ENCODE data around the gene TRAPPC12.

DNA sequence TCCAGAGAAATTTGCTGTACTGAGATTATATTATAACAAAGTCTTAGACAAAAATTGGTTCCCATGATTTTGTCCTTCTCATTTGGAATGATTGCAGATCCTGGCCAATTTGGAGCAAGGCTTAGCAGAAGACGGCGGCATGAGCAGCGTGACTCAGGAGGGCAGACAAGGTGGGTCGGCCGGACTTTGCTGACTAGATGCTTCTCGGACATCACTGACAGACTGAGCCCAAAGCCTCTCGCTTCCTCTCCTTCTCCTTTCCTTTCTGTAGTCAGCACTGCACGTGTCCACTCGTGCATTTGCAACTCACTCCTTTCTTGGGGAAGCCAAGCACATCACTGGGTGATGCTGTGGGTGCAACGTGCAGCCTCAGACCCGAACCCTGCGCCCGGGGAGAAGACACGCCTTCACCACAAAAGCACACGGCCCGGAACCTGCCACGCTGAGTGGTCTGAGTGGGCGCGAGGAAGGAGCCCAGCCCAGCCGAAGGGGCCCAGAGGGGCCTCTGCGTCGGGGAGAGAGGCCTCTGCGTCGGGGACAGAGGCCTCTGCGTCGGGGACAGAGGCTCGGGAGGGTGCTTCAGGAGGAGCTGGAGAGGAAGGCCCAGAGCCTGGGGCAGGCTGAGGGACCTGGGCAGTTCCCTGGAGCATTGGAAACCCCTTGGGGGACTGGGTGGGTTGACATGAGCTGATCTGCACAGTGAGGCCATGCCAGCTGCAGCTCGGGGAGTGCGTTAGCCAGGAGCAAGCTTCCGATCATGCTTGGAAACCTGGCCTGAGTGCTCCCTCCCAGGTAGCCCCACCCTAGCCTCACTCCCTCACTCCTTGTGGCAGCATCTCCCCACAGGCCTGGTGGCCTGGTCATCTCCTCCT is 78.3 kb downstream of the TRAPPC12 start:
- TF ChIP-seq, protein P1, sequence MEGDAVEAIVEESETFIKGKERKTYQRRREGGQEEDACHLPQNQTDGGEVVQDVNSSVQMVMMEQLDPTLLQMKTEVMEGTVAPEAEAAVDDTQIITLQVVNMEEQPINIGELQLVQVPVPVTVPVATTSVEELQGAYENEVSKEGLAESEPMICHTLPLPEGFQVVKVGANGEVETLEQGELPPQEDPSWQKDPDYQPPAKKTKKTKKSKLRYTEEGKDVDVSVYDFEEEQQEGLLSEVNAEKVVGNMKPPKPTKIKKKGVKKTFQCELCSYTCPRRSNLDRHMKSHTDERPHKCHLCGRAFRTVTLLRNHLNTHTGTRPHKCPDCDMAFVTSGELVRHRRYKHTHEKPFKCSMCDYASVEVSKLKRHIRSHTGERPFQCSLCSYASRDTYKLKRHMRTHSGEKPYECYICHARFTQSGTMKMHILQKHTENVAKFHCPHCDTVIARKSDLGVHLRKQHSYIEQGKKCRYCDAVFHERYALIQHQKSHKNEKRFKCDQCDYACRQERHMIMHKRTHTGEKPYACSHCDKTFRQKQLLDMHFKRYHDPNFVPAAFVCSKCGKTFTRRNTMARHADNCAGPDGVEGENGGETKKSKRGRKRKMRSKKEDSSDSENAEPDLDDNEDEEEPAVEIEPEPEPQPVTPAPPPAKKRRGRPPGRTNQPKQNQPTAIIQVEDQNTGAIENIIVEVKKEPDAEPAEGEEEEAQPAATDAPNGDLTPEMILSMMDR (IDR thresholded peaks at IDR 0.05): no peak
- TF ChIP-seq ZFX (IDR thresholded peaks at IDR 0.05; ENCODE audit: borderline replicate concordance): no peak

Measured in 22Rv1 (cell line).